Fibroblast of mammary gland (primary cell): ENCODE data around the gene ARHGAP10.

Experiments
- DNase-seq: peaks from one replicate; pipeline ENCODE4 v3.0.0-alpha.2; 2010; ENCODE audit warnings: low read depth
- H3K4me3 ChIP-seq: 2 replicates; pipeline ENCODE4 v1.5.1; 2011; ENCODE audit warnings: low read depth, mild to moderate bottlenecking, low read length, moderate library complexity; ENCODE audit not compliant: control insufficient read depth
- CTCF ChIP-seq: conservative IDR thresholded peaks from 2 replicates; pipeline ENCODE4 v1.5.1; 2011; ENCODE audit warnings: low read depth, low read length, inconsistent platforms; ENCODE audit not compliant: control insufficient read depth, insufficient read depth

Gene ARHGAP10

GRCh38 chr4:147955827-147956558 lies 224.1 kb downstream of the ARHGAP10 start:
- no peak for DNase-seq
- TF ChIP-seq CTCF: no peak
- H3K4me3 ChIP-seq: no peak overlapping the region

GRCh38 chr4:147957446-147957845 lies 225.6 kb downstream of the ARHGAP10 start:
- no peak for TF ChIP-seq CTCF
- no peak for DNase-seq

GRCh38 chr4:147958057-147958456 lies 226.2 kb downstream of the ARHGAP10 start:
- H3K4me3 ChIP-seq: no peak overlapping the region
- no peak for DNase-seq
- no peak for TF ChIP-seq CTCF

More at GRCh38 chr4:147957446-147957845, 225.6 kb downstream of the ARHGAP10 start:
- H3K4me3 ChIP-seq: no peak overlapping the region

- no peak overlapping the region for H3K4me3 ChIP-seq
- TF ChIP-seq CTCF: no peak
- no peak for DNase-seq
These were observed 226.7 kb downstream of the ARHGAP10 start for GRCh38 chr4:147958489-147959065.

GRCh38 chr4:147960971-147961370 lies 229.1 kb downstream of the ARHGAP10 start:
- no peak for DNase-seq
- H3K4me3 ChIP-seq: no peak overlapping the region
- TF ChIP-seq CTCF: no peak

- TF ChIP-seq CTCF: no peak
- no peak overlapping the region for H3K4me3 ChIP-seq
- no peak for DNase-seq
These were observed 232.0 kb downstream of the ARHGAP10 start for GRCh38 chr4:147963839-147964238.
